ENCODE results near the gene BUD31.
"Not testable (repeated sequence)": the region's sequence is repeated elsewhere in the genome, so short reads cannot be mapped to it uniquely, and the experiment has no call there.

BUD31 gene

GRCh38 chr7:99380032-99380822 is 28.5 kb upstream of the BUD31 start:
- in situ Hi-C loops (cut with MboI; ENCODE audit: low sequenced_read_pairs) = no loop called here

GRCh38 chr7:99380823-99381663 is 27.7 kb upstream of the BUD31 start:
- in situ Hi-C loops (cut with MboI; ENCODE audit: low sequenced_read_pairs) = no loop called here

GRCh38 chr7:99381664-99382075 is 27.1 kb upstream of the BUD31 start:
- in situ Hi-C loops (cut with MboI; ENCODE audit: low sequenced_read_pairs) = no loop called here

GRCh38 chr7:99383203-99383602 is 25.6 kb upstream of the BUD31 start:
- in situ Hi-C loops (cut with MboI; ENCODE audit: low sequenced_read_pairs) = no loop called here

DNA sequence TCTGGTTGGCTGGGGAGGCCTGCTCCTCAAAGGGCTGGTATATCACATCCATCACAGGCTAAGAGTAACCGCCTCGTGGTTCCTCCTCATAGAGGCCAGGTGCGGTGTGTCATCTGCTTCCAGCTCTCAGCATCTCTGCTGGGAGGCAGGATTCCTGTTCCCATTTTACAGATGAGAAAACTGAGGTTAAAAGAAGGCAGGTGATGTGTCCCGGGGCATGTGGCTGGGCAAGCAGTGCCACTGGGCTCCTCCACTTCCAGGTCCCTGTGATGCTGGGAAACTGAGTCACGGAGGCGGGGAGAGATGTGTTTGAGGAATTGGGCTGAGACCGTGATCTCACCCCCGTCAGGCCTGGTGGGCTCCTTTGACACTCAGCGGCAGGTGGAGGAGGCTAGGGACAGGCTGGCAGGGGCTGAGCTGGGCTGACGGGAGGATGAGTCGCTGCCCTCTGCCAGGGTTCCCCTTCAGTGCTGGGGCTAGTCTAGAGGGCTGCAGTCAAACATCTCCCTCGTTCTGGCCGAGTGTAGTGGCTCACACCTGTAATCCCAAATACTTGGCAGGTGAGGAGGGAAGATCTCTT is 24.9 kb upstream of the BUD31 start:
- in situ Hi-C loops (cut with MboI; ENCODE audit: low sequenced_read_pairs) = no loop called here

GRCh38 chr7:99384523-99384922 is 24.2 kb upstream of the BUD31 start:
- in situ Hi-C loops (cut with MboI; ENCODE audit: low sequenced_read_pairs) = no loop called here

DNA sequence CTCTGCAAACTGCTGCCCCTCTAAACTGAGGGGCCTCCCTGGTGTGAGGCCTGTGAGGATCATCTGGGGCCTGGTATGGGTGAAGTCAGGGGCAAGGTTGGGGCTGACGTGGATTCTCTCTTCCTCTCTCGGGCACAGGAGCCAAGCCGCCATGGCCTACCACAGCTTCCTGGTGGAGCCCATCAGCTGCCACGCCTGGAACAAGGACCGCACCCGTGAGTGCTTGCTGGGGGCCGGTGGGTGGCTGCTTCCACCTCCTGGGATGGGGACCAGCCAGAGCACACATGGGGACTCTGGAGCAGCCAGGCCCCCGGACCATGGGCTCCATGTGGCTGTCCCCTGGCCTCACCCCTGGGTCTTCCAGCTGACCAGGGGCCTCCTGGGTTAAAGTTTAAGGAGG is 23.2 kb upstream of the BUD31 start:
- in situ Hi-C loops (cut with MboI; ENCODE audit: low sequenced_read_pairs) = no loop called here

- in situ Hi-C loops (cut with MboI; ENCODE audit: low sequenced_read_pairs) = no loop called here
Observed at GRCh38 chr7:99386584-99387238, 22.1 kb upstream of the BUD31 start.

DNA sequence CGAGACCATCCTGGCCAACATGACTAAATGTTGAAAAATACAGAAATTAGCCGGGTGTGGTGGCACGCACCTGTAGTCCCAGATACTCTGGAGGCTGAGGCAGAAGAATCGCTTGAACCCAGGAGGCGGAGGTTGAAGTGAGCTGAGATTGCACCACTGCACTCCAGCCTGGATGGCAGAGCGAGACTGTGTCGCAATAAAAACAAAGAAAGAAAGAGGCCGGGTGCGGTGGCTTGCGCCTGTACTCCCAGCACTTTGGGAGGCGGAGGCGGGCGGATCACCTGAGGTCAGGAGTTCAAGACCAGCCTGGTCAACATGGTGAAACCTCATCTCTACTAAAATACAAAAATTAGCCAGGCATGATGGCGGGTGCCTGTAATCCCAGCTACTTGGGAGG is 21.5 kb upstream of the BUD31 start:
- in situ Hi-C loops (cut with MboI; ENCODE audit: low sequenced_read_pairs) = not testable (repeated sequence)

DNA sequence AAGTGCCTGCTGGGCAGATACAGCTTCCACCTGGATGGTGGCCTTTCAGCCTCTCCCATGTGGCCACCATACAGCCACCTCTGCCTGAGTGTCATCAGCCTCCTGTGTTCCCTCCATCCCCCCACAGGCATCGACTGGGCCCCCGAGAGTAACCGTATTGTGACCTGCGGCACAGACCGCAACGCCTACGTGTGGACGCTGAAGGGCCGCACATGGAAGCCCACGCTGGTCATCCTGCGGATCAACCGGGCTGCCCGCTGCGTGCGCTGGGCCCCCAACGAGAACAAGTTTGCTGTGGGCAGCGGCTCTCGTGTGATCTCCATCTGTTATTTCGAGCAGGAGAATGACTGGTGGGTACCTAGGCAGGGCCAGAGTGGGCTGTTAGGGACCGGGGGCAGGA is 20.9 kb upstream of the BUD31 start:
- in situ Hi-C loops (cut with MboI; ENCODE audit: low sequenced_read_pairs) = no loop called here

- in situ Hi-C loops (cut with MboI; ENCODE audit: low sequenced_read_pairs) = no loop called here
Observed at GRCh38 chr7:99389772-99390171, 19.0 kb upstream of the BUD31 start.

DNA sequence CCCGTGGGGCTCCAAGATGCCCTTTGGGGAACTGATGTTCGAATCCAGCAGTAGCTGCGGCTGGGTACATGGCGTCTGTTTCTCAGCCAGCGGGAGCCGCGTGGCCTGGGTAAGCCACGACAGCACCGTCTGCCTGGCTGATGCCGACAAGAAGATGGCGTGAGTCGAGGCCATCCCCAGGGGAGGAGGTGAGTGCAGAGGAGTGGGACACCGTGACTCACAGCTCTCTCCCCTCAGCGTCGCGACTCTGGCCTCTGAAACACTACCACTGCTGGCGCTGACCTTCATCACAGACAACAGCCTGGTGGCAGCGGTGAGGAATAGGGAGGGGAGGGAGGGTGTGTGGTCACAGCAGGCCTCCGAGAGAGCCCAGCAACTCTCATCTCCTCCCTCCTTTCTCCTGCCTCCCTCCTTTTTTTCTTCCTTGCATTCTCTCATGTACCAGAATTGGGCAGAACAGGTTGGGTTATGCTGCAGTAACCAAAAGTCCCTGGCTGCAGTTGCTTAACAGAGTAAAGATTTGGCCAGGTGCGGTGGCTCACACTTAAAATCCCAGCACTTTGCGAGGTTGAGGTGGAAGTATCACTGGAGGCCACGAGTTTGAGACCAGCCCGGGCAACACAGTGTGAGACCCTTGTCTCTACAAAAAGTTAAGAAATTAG is 17.7 kb upstream of the BUD31 start:
- in situ Hi-C loops (cut with MboI; ENCODE audit: low sequenced_read_pairs) = no loop called here

DNA sequence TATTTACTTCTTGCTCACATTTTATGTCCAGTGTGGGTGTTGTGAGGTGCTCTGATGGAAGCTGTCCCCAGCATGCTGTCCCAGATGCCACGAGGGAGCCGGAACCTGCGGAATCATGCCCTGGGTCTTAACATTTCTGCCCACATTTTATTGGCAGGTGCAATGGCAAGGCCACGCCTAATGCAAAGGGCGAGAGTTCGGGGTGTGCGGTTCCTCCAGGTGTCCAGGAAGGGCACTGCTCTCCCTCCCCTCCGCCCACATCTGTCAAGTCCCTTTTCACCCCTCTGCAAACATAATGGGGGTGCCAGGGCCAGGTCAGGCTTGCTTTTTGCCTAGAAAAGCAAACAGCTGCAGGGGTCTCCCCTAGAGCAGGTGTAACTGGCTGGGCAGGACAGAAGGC is 16.7 kb upstream of the BUD31 start:
- in situ Hi-C loops (cut with MboI; ENCODE audit: low sequenced_read_pairs) = no loop called here

- in situ Hi-C loops (cut with MboI; ENCODE audit: low sequenced_read_pairs) = no loop called here
Observed at GRCh38 chr7:99392659-99393354, 16.0 kb upstream of the BUD31 start.

DNA sequence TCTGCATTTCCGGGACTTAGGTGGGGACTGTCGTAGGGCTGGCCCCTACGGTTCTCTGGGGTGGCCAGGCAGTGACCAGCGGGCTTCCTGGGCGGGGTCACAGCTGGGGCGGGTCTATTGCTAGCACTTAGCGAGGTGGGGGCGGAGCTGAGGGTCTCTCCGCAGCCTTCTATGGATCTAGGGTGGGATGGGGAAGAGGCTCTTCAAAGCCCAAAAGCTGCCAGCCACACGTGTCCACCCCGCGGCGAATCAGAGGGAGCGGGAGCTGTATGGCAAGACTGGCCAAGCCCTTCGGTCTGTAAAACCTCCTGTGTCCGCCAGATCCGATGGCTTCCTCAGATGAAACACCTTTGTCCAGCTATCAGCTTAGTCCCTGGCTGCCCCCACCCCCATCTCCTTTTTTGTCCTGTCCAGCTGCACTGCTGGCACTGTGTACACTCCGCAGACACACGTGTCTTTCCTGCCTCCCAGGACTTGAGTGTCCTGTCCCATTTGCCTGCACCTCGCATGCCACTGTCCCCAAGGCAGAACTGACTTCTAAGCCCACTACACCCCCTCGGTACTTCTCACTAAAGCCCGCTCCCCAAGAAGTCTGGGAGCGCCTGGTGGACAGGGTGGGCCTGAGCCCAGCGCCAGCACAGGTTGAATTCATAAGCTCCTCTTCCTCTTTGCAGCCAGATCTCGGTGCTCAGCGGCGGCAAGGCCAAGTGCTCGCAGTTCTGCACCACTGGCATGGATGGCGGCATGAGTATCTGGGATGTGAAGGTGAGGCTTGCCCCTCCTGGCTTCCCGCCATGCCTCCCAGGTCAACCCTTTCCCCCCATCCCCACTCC is 15.2 kb upstream of the BUD31 start:
- in situ Hi-C loops (cut with MboI; ENCODE audit: low sequenced_read_pairs) = no loop called here

GRCh38 chr7:99394188-99394502 is 14.6 kb upstream of the BUD31 start:
- in situ Hi-C loops (cut with MboI; ENCODE audit: low sequenced_read_pairs) = no loop called here

DNA sequence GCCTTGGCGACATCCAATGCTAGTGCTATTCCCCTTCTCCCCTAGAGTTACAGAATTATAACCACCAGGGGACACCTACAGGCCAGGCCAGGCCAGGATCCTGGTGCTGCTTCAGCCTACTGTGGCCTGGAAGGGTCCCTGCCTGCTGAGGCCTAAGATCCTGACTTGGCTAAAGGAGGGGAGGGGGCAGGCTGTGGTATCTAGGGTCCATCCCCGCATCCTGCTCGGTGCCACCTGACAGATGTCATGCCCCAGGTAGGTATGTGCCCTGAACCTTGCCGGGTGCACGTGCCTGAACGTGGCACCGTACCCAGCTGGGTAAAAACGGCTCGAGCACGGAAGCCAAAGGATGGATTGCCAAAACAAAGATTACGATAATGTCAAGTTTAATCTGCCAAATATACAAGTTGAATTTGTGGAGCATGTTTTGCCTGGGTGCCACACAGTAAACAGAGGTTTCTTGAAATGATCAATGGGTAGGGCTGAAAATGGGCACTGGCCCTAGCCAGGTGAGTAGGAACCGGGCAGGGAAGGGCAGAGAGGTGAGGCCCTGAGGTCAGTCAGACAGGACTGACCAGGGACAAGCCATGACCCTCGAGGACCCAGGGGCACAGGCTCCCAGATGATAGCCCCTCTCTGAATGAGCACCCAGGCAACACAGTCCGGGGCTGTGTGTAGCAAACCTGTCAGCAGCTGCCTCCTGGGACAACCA is 13.0 kb upstream of the BUD31 start:
- in situ Hi-C loops (cut with MboI; ENCODE audit: low sequenced_read_pairs) = no loop called here

DNA sequence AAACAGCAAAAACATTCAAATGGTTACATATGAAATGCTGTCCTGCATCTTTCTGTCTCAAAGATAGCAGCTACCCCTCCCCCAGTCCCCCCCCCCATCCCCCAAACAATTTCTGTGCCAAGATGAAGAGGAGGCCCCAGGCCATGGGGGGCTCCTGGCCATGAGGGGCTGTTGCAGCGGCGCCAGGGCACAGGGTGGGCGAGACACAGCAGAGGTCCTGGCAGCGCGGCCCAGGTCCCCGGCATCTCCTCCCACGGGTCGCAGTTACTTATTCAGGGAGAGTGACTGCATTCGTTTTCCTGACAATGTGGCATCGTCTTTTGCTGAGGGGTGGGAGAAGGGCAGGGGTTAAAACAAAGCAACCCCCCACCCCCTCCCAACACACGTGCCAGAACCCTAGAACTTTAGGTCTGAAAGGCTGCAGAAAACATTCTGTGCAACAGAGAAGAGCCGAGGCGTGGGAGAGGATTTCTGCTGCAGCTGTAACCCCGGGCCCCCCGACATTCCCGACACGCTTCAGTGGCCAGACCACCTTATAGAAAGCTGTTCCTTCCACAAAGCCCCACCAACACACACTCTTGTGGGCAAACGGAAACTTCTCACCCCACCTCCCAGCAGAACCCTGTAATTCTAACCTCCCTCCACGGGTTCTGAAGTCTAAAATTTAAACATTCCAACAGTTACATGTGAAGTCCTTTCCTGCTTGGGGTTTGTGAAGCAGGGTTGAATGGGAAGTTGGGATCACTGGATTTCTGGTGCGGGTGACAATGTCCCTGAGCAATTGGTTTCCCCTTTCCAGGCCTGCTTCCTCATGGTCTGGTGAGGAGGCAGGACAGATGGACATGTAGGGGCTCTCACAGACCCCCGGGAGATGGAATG is 12.1 kb upstream of the BUD31 start:
- in situ Hi-C loops (cut with MboI; ENCODE audit: low sequenced_read_pairs) = no loop called here
